RWPE1 (cell line): ENCODE measurements around the gene NEB.
"Not testable (repeated sequence)": the region's sequence is repeated elsewhere in the genome, so short reads cannot be mapped to it uniquely, and the experiment has no call there.

Experiments
- CTCF ChIA-PET: fragments of 350-600 bp; sonication (Branson Sonifier 250); formaldehyde crosslinking; extraction: SDS; loops from one replicate; lab custom pipeline; 2021; lab: Yijun Ruan, JAX
- POLR2A ChIA-PET: fragments of 400-600 bp; formaldehyde crosslinking; extraction: SDS; loops from one replicate; lab custom pipeline; 2020; ENCODE audit warnings: antibody characterized with exemption; ENCODE audit not compliant: low non-redundant PET; lab: Yijun Ruan, JAX
- DNase-seq: peaks from one replicate; pipeline ENCODE4 v3.0.0; 2012; ENCODE audit warnings: low spot score
- H3K27ac ChIP-seq: fragments of 450-650 bp; 2 replicates; pipeline ENCODE4 v1.5.1; 2017
- TF ChIP-seq, protein P1 (sequence below): fragments of 450-650 bp; conservative IDR thresholded peaks from 2 replicates; pipeline ENCODE4 v1.5.1; 2017; ENCODE audit warnings: low read depth, mild to moderate bottlenecking

Gene NEB

GRCh38 chr2:151713291-151713903, 20.9 kb downstream of the NEB start:
- POLR2A ChIA-PET, result no interaction called here
- H3K27ac ChIP-seq, result no peak overlapping the region
- TF ChIP-seq, protein P1, sequence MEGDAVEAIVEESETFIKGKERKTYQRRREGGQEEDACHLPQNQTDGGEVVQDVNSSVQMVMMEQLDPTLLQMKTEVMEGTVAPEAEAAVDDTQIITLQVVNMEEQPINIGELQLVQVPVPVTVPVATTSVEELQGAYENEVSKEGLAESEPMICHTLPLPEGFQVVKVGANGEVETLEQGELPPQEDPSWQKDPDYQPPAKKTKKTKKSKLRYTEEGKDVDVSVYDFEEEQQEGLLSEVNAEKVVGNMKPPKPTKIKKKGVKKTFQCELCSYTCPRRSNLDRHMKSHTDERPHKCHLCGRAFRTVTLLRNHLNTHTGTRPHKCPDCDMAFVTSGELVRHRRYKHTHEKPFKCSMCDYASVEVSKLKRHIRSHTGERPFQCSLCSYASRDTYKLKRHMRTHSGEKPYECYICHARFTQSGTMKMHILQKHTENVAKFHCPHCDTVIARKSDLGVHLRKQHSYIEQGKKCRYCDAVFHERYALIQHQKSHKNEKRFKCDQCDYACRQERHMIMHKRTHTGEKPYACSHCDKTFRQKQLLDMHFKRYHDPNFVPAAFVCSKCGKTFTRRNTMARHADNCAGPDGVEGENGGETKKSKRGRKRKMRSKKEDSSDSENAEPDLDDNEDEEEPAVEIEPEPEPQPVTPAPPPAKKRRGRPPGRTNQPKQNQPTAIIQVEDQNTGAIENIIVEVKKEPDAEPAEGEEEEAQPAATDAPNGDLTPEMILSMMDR, result no peak
- no peak for DNase-seq
- CTCF ChIA-PET, result interaction anchor here (0.6 to 0.8 kb wide), 2 partner anchors 219 to 313 kb away, joined by 4 to 5 read pairs; no protein-coding TSS in a partner anchor

- ChIA-PET CTCF (no interaction called here), POLR2A (no interaction called here)
- DNase-seq, result no peak
- TF ChIP-seq, protein P1, result no peak
- H3K27ac ChIP-seq, result no peak overlapping the region
Measured at GRCh38 chr2:151711025-151711424, 23.3 kb downstream of the NEB start.

GRCh38 chr2:151708788-151709187, 25.5 kb downstream of the NEB start:
- no peak overlapping the region for H3K27ac ChIP-seq
- TF ChIP-seq, protein P1, result no peak
- no peak for DNase-seq
- ChIA-PET CTCF (interaction anchor here (0.6 kb wide), 1 partner anchor 341 kb away, joined by 4 read pairs; no protein-coding TSS in a partner anchor), POLR2A (no interaction called here)

DNA sequence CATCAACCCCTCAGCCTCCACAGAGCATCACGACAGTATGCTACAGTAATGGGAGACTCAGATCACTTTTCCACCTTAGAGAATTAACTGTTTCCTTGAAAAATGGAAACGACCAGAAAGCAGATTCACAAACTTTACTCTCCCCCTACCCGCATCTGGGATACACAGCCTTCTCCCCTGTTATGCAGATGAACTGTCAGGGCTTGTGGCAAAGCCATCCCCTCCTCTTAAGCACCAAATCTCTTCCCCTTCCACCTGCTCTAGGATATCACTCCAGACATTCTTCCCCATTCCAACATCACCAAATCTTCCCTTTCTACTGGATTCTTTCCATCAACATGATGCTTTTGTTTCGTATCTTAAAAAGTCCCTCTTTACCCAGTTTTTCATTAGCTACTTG, 26.4 kb downstream of the NEB start:
- POLR2A ChIA-PET, result no interaction called here
- no peak overlapping the region for H3K27ac ChIP-seq
- TF ChIP-seq, protein P1, result no peak
- no peak for DNase-seq
- CTCF ChIA-PET, result no interaction called here

DNA sequence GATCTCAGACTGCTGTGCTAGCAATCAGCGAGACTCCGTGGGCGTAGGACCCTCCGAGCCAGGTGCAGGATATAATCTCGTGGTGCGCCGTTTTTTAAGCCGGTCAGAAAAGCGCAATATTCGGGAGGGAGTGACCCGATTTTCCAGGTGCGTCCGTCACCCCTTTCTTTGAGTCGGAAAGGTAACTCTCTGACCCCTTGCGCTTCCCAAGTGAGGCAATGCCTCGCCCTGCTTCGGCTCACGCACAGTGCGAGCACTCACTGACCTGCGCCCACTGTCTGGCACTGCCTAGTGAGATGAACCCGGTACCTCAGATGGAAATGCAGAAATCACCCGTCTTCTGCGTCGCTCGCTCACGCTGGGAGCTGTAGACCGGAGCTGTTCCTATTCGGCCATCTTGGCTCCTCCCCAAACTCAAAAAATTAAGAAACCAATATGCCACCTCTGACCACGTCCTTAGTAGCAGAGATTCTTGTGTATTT, 29.8 kb downstream of the NEB start:
- CTCF ChIA-PET, H3K27ac ChIP-seq, DNase-seq, POLR2A ChIA-PET: not testable (repeated sequence)

- POLR2A ChIA-PET, CTCF ChIA-PET, H3K27ac ChIP-seq, DNase-seq: not testable (repeated sequence)
Measured at GRCh38 chr2:151698134-151698533, 36.1 kb downstream of the NEB start.

GRCh38 chr2:151695778-151696177, 38.5 kb downstream of the NEB start:
- CTCF ChIA-PET, result interaction anchor here (0.6 kb wide), 1 partner anchor 31 kb away, joined by 4 read pairs; no protein-coding TSS in a partner anchor
- H3K27ac ChIP-seq, result no peak overlapping the region
- DNase-seq, result no peak
- POLR2A ChIA-PET, result no interaction called here
- TF ChIP-seq, protein P1, result no peak
